ENCODE data around the gene ILDR2.

Gene ILDR2

GRCh38 chr1:166918088-166918955 lies 57.0 kb downstream of the ILDR2 start:
- Histone ChIP-seq H3K23ac (ENCODE audit: low read length in 2 of 2) (no peak overlapping the region), H3K4me2 (ENCODE audit: low read length, poor library complexity, severe bottlenecking) (no peak overlapping the region)

GRCh38 chr1:166915941-166916340 lies 59.4 kb downstream of the ILDR2 start:
- Histone ChIP-seq H3K4me1 (ENCODE audit: control insufficient read depth, insufficient read depth, low read depth, low read length) (peaks cover 13% of the 10 kb centered on the region), H3K79me1 (replicated peaks; ENCODE audit: low read length, poor library complexity, severe bottlenecking) (no peaks in the 10 kb centered on the region), H2BK12ac (ENCODE audit: low read length in 2 of 2) (no peak overlapping the region), H3K27me3 (ENCODE audit: control insufficient read depth in 1 of 2, insufficient read depth in 1 of 2, low read length in 2 of 2) (peaks cover 0 to 41% of the 10 kb centered on the region in 2 experiments), H3K4me2 (ENCODE audit: low read length, poor library complexity, severe bottlenecking) (no peak overlapping the region), H3K23ac (ENCODE audit: low read length in 2 of 2) (peak overlapping the region in 1 of 2 experiments; percentile 34), H2AK5ac (ENCODE audit: low read length, severe bottlenecking) (no peak overlapping the region), H4K8ac (ENCODE audit: low read length) (no peak overlapping the region), H2BK15ac (ENCODE audit: low read depth, poor library complexity, severe bottlenecking) (no peak overlapping the region), H3K18ac (ENCODE audit: low read depth in 1 of 2, low read length in 2 of 2) (no peak overlapping the region), H3K9ac (ENCODE audit: low read length) (no peak overlapping the region), H3K27ac (ENCODE audit: low read length, poor library complexity, severe bottlenecking) (no peak overlapping the region), H4K91ac (ENCODE audit: low read length) (no peak overlapping the region), H3K9me3 (ENCODE audit: control insufficient read depth, low read length) (peaks cover 6% of the 10 kb centered on the region), H3K4ac (ENCODE audit: low read depth in 1 of 2, low read length in 2 of 2) (no peak overlapping the region), H3K36me3 (ENCODE audit: control insufficient read depth in 1 of 2, insufficient read depth in 2 of 2, low read depth in 1 of 2, low read length in 2 of 2) (peaks cover 0 to 5% of the 10 kb centered on the region in 2 experiments), H2BK5ac (ENCODE audit: low read depth, low read length, poor library complexity, severe bottlenecking) (no peak overlapping the region), H2AFZ (ENCODE audit: low read depth, low read length) (no peak overlapping the region), H2BK120ac (ENCODE audit: low read depth, low read length) (no peak overlapping the region), H3K4me3 (ENCODE audit: insufficient read depth in 1 of 2, low read depth in 1 of 2, low read length in 2 of 2) (no peak overlapping the region), H3K14ac (ENCODE audit: low read length in 2 of 2) (peak overlapping the region in 1 of 2 experiments; percentile 51)
- DNase-seq = no peak
- 50% methylated on average over 3 of the region's 4 CpGs for WGBS

More at GRCh38 chr1:166918088-166918955, 57.0 kb downstream of the ILDR2 start:
- Histone ChIP-seq H3K36me3 (ENCODE audit: control insufficient read depth in 1 of 2, insufficient read depth in 2 of 2, low read depth in 1 of 2, low read length in 2 of 2) (peaks cover 0 to 5% of the 10 kb centered on the region in 2 experiments), H3K4me3 (ENCODE audit: insufficient read depth in 1 of 2, low read depth in 1 of 2, low read length in 2 of 2) (no peak overlapping the region), H3K27ac (ENCODE audit: low read length, poor library complexity, severe bottlenecking) (no peak overlapping the region), H2AK5ac (ENCODE audit: low read length, severe bottlenecking) (no peak overlapping the region), H4K91ac (ENCODE audit: low read length) (no peak overlapping the region), H3K27me3 (ENCODE audit: control insufficient read depth in 1 of 2, insufficient read depth in 1 of 2, low read length in 2 of 2) (peaks cover 0 to 65% of the 10 kb centered on the region in 2 experiments), H2BK12ac (ENCODE audit: low read length in 2 of 2) (no peak overlapping the region), H3K18ac (ENCODE audit: low read depth in 1 of 2, low read length in 2 of 2) (no peak overlapping the region), H4K8ac (ENCODE audit: low read length) (no peak overlapping the region), H3K9me3 (ENCODE audit: control insufficient read depth, low read length) (no peaks in the 10 kb centered on the region), H3K4ac (ENCODE audit: low read depth in 1 of 2, low read length in 2 of 2) (no peak overlapping the region), H2BK120ac (ENCODE audit: low read depth, low read length) (no peak overlapping the region), H2BK15ac (ENCODE audit: low read depth, poor library complexity, severe bottlenecking) (no peak overlapping the region), H3K4me1 (ENCODE audit: control insufficient read depth, insufficient read depth, low read depth, low read length) (peaks cover 13% of the 10 kb centered on the region), H3K14ac (ENCODE audit: low read length in 2 of 2) (no peak overlapping the region), H3K79me1 (replicated peaks; ENCODE audit: low read length, poor library complexity, severe bottlenecking) (no peaks in the 10 kb centered on the region), H2AFZ (ENCODE audit: low read depth, low read length) (no peak overlapping the region), H2BK5ac (ENCODE audit: low read depth, low read length, poor library complexity, severe bottlenecking) (no peak overlapping the region), H3K9ac (ENCODE audit: low read length) (no peak overlapping the region)
- WGBS = 85% methylated on average over 4 of the region's 6 CpGs
- no peak for DNase-seq

- H2AK5ac ChIP-seq (ENCODE audit: low read length, severe bottlenecking) = peak overlapping the region; percentile 44
Observed at GRCh38 chr1:166915042-166915441, 60.3 kb downstream of the ILDR2 start.

GRCh38 chr1:166914111-166914510 lies 61.2 kb downstream of the ILDR2 start:
- H2BK12ac ChIP-seq (ENCODE audit: low read length in 2 of 2) = no peak overlapping the region
- H2BK120ac ChIP-seq (ENCODE audit: low read depth, low read length) = no peak overlapping the region
- no peak overlapping the region for H2AK5ac ChIP-seq (ENCODE audit: low read length, severe bottlenecking)
- no peak overlapping the region for H3K4me2 ChIP-seq (ENCODE audit: low read length, poor library complexity, severe bottlenecking)
- no peak overlapping the region for H3K27ac ChIP-seq (ENCODE audit: low read length, poor library complexity, severe bottlenecking)
- H3K9me3 ChIP-seq (ENCODE audit: control insufficient read depth, low read length) = peaks cover 6% of the 10 kb centered on the region
- no peak overlapping the region for H4K91ac ChIP-seq (ENCODE audit: low read length)
- H3K4me3 ChIP-seq (ENCODE audit: insufficient read depth in 1 of 2, low read depth in 1 of 2, low read length in 2 of 2) = no peak overlapping the region
- H3K27me3 ChIP-seq (ENCODE audit: control insufficient read depth in 1 of 2, insufficient read depth in 1 of 2, low read length in 2 of 2) = peaks cover 0 to 23% of the 10 kb centered on the region in 2 experiments
- H3K14ac ChIP-seq (ENCODE audit: low read length in 2 of 2) = no peak overlapping the region
- H3K23ac ChIP-seq (ENCODE audit: low read length in 2 of 2) = no peak overlapping the region
- no peak overlapping the region for H2AFZ ChIP-seq (ENCODE audit: low read depth, low read length)
- no peak overlapping the region for H2BK5ac ChIP-seq (ENCODE audit: low read depth, low read length, poor library complexity, severe bottlenecking)
- H3K36me3 ChIP-seq (ENCODE audit: control insufficient read depth in 1 of 2, insufficient read depth in 2 of 2, low read depth in 1 of 2, low read length in 2 of 2) = no peaks in the 10 kb centered on the region
- H3K9ac ChIP-seq (ENCODE audit: low read length) = no peak overlapping the region
- no peak overlapping the region for H2BK15ac ChIP-seq (ENCODE audit: low read depth, poor library complexity, severe bottlenecking)
- H3K79me1 ChIP-seq (replicated peaks; ENCODE audit: low read length, poor library complexity, severe bottlenecking) = no peaks in the 10 kb centered on the region
- WGBS = 87% methylated on average over 2 of the region's 3 CpGs
- no peak overlapping the region for H3K18ac ChIP-seq (ENCODE audit: low read depth in 1 of 2, low read length in 2 of 2)
- H3K4me1 ChIP-seq (ENCODE audit: control insufficient read depth, insufficient read depth, low read depth, low read length) = peaks cover 6% of the 10 kb centered on the region
- no peak overlapping the region for H3K4ac ChIP-seq (ENCODE audit: low read depth in 1 of 2, low read length in 2 of 2)
- no peak for DNase-seq
- H4K8ac ChIP-seq (ENCODE audit: low read length) = no peak overlapping the region

More at GRCh38 chr1:166915042-166915441, 60.3 kb downstream of the ILDR2 start:
- no peak overlapping the region for H2BK5ac ChIP-seq (ENCODE audit: low read depth, low read length, poor library complexity, severe bottlenecking)
- H3K27me3 ChIP-seq (ENCODE audit: control insufficient read depth in 1 of 2, insufficient read depth in 1 of 2, low read length in 2 of 2) = peaks cover 0 to 32% of the 10 kb centered on the region in 2 experiments
- H3K23ac ChIP-seq (ENCODE audit: low read length in 2 of 2) = no peak overlapping the region
- H3K79me1 ChIP-seq (replicated peaks; ENCODE audit: low read length, poor library complexity, severe bottlenecking) = no peaks in the 10 kb centered on the region
- no peak overlapping the region for H2BK12ac ChIP-seq (ENCODE audit: low read length in 2 of 2)
- H3K9me3 ChIP-seq (ENCODE audit: control insufficient read depth, low read length) = peaks cover 6% of the 10 kb centered on the region
- no peak overlapping the region for H3K27ac ChIP-seq (ENCODE audit: low read length, poor library complexity, severe bottlenecking)
- no peak for DNase-seq
- H3K4me2 ChIP-seq (ENCODE audit: low read length, poor library complexity, severe bottlenecking) = no peak overlapping the region
- H2BK120ac ChIP-seq (ENCODE audit: low read depth, low read length) = no peak overlapping the region
- no peak overlapping the region for H3K4ac ChIP-seq (ENCODE audit: low read depth in 1 of 2, low read length in 2 of 2)
- no peak overlapping the region for H4K8ac ChIP-seq (ENCODE audit: low read length)
- no peak overlapping the region for H3K9ac ChIP-seq (ENCODE audit: low read length)
- no peak overlapping the region for H2BK15ac ChIP-seq (ENCODE audit: low read depth, poor library complexity, severe bottlenecking)
- H3K36me3 ChIP-seq (ENCODE audit: control insufficient read depth in 1 of 2, insufficient read depth in 2 of 2, low read depth in 1 of 2, low read length in 2 of 2) = no peaks in the 10 kb centered on the region
- H4K91ac ChIP-seq (ENCODE audit: low read length) = no peak overlapping the region
- no peak overlapping the region for H3K18ac ChIP-seq (ENCODE audit: low read depth in 1 of 2, low read length in 2 of 2)
- H3K14ac ChIP-seq (ENCODE audit: low read length in 2 of 2) = no peak overlapping the region
- peaks cover 6% of the 10 kb centered on the region for H3K4me1 ChIP-seq (ENCODE audit: control insufficient read depth, insufficient read depth, low read depth, low read length)
- no peak overlapping the region for H3K4me3 ChIP-seq (ENCODE audit: insufficient read depth in 1 of 2, low read depth in 1 of 2, low read length in 2 of 2)
- no peak overlapping the region for H2AFZ ChIP-seq (ENCODE audit: low read depth, low read length)
- 68% methylated on average over 1 of the region's 1 CpG for WGBS

Measured in mesenchymal stem cell (in vitro differentiated cells and primary cell).